HG03097 (cell line): ENCODE measurements around the gene MZT2B.
A peak's percentile ranks its signal among the peaks of the same experiment; 100 is the strongest.
"Not testable (repeated sequence)": the region's sequence is repeated elsewhere in the genome, so short reads cannot be mapped to it uniquely, and the experiment has no call there.

Experiments used
- ATAC-seq: cut with Tn5 transposase; IDR thresholded peaks from one replicate; pipeline ENCODE4 v1.9.1; 2021; ENCODE audit not compliant: unreplicated experiment, low FRiP score

MZT2B gene

DNA sequence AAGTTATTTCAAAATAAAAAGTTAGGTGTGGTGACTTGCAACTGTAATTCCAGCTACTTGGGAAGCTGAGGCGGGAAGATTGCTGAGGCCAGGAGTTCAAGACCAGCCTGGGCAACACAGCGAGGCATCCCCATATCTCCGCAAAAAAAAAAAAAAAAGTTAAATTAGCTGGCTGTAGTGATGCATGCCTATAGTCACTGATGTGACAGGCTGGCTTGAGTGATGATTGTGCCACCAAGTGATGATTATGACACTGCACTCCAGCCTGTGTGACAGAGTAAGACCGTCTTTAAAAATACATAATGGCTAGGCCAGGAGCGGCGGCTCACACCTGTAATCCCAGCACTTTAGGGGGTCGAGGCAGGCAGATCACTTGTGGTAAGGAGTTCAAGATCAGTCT lies 12.2 kb upstream of the MZT2B start:
- ATAC-seq: no peak

DNA sequence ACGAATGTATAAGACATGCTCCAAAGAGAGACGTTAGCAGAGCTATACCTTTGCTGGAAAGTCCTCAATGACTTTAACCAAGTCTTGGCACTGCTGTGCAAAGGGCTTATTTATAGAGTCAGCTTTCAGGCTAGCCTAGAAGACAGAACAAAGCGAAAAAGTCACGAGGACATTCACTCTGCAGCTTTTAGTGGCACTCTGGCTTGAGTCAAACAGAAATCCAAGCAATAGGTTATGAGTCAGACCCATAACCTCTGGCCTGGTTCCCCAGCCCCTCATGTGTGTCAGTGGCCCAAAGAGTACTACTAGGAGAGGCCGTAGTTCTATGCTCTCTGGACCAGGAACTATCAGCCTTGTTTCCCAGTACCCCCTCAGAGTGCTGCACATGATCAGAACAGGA lies 7.2 kb upstream of the MZT2B start:
- ATAC-seq: not testable (repeated sequence)

DNA sequence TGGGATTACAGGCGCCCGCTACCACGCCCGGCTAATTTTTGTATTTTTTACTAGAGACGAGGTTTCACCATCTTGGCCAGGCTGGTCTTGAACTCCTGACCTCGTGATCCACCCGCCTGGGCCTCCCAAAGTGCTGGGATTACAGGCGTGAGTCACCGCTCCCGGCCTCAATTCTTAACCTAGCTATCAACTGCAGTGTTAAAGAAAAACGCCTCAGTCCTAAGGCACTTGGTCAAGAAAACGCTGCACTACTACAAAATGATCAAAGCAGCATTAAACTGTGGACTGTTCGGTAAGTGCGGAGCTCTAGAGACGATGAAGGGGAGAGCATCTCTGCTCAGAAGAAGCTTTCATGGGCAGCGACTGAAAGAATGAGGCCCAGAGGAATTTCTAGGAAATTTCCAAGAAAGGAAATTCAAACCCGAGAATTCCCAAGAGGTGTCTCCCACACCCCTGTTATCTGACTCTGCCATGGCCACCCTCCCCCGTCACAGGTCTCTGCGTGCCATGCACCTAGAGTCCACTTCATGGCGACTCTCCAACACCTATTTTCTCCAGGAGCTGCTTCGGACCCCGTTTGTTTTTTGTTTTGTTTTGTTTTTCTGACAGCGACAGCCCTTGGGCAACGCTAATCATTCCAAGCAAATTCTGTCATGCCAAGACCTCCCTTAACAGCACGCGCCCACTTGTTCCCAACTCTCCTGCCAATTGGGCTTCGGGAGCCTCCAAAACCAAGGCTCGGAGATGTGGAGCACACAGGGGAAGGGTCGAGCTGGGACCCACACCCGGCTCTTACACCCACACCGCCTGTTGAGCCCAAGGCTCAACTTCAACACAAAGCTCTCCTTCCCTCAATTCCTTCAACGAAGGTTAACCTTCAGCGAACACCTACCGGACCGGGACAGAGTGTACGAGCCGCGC lies 1.4 kb upstream of the MZT2B start:
- not testable (repeated sequence) for ATAC-seq

DNA sequence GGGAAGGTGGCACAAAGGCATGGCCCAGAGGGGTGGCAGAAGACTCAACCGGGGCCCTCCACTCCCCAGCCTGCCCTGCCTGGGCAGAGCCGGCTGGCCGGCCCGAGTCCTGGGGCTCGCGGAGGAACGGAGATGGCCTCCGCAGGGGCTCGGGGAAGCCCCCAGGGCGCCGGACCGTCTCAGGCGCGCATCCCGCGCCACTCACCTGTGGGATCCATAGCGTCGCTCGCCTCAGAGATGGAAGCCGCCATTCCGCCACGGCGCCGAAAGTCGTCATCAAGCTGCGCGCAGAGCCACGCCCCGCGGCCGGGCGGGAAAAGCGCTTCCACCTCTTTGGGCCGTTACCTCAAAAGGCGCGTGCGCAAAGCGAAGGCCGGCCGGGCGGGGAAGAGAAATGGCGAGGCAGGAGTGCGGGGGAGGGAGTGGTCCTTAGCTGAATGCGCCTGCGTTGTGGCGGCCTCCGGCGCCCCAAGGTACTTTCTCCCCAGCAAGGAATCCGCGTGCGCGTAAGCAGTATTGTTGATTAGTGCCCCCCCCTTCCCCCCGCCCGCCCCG lies 660 bp upstream of the MZT2B start, which contains the start of gene SMPD4:
Gene SMPD4 (minus strand): TSS at position 278 of the 555 bp plus-strand sequence. CDS start 5,010 bp downstream, outside the sequence.
- ATAC-seq: peak; percentile 59

DNA sequence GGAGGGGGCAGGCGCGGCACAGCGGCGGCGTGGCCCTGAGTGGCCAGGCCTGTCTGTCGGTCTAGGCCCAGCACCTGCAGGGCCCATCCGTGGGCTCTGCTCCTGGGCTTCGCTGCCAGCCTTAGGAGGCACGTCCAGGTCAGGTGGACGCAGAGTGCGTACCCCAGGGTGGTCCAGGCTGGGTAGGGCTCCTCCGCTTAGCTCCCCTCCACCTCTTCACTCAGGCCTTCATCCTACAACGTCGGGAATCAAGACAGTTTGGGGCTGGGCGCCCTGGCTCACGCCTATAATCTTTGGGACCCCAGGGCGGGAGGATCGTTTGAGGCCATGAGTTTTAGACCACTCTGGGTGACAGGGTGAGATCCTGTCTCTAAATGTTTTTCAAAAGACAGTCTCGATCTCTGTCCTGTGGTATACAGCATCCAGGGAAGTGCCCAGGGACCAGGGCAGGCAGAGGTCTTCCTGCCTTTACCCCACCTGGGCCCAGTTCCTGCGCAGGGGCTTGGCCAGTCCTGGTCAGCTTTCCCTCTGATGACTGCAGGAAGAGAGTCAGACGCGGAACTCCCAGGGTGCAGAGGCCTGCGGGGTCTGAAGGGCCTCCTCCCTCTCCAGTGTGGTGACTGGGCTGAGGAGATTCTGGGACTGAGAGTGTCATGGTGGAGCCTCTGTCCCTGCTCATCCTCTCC lies 907 bp downstream of the MZT2B start:
- not testable (repeated sequence) for ATAC-seq

DNA sequence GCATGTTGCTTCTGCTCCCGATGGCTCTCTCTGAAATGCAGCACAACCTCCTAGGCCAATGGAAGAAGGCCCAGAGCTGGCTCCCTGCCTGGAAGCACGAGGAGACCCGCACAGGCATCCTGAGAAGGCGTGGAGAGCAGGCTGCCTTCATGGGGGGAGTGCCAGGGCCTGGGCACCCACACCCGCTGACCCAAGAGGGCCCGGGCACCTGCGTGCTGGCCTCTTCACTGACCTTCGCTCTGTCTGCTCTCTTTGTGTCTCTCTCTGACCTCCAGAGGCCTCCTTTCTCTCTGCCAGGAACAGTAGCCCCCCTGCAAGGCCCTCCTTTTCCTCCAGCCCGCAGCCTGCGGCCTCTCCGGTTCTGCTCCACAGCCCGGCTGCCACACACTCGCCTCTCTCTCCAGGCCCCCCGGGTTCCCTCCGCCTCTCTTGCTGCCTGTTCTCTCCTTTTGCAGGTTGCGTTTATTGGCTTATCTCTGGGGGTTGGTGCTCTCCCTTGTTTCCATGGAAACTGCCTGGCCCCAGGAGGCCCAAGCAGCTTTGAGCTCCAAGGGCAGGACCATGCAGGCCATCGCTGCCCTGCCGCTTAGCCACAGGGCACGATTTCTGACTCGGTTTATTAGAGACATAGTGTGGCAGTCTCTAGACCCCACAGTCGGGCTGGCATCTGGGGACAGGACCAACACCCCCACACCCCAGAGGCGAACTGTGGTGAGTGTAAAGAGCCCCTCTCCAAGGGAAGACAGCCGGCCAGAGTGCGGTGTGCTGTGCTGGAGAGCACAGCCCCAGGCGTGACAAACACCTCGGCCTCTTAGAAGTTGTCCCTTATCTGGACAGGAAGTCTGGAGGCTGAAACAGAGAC lies 1.7 kb downstream of the MZT2B start:
- ATAC-seq: no peak

DNA sequence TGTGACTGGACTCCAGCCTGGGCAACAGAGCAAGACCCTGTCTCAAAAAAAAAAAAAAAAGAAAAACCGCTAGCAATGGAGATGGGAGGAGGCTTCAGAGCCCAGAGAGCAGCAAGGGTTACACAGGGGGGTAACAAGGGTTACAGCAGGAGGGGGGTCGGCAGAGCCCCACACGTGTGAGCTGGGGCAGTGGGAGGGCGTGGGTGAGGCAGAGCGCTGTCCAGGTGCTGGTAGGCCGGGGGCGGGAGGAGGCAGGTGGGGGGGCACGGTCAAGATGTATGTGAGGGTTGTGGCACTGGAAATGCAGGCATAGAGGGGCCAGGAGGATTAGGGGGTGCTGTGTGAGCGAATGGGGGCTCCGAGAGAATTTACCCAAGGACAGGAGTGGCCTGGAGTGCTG lies 3.4 kb downstream of the MZT2B start:
- ATAC-seq: no peak

DNA sequence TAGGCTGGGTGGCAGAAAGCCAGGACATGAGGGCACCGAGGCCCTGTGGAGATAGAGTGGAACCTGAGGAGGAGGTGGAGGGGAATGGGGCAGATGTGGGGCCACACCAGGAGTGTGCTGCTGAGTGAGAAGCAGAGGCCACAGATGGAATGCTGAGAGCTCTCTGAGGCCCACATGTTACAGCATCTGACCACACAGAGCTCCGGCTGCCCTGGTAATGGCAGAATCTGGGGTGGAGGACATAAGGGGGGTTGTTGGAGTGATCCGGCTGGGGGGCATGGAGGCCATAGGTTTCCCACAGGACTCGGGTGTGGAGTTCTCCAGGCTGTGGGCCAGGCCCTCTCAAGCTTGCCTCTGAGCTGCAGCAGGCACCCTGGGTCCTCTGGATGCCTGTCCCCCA lies 3.8 kb downstream of the MZT2B start:
- ATAC-seq: no peak

DNA sequence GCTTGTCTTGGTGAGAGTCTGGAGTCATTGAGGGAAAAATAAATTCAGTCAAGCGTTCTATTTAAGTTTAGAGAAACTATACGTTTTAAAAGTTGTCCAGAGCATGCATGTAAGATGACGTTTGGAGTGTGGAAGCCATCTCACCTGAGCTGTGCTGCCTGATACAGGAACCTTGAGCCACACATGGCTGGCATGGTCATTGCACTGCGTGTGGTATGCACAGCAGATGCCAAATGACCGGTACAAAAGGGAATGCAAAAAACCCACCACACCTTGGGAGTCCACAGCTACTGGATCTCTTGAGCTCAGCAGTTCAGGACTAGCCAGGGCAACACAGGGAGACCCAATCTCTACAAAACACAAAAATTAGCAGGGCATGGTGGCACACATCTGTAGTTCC lies 4.3 kb downstream of the MZT2B start:
- no peak for ATAC-seq

DNA sequence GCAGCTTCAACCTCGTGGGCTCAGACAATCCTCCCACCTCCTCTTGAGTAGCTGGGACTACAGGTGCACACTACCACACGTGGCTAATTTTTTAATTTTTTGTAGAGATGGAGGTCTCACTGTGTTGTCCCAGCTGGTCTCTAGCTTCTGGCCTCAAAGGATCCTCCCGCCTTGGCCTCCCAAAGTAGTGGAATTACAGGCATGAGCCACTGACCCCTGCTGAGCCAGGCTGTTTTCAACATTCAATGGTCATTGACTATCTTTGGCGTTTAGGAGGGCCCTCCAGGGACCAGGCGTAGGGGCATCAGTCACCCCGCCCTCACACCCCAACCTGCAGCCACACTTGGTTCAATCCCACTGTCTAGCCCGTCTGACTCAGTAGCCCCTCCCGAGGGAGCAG lies 5.2 kb downstream of the MZT2B start:
- no peak for ATAC-seq

DNA sequence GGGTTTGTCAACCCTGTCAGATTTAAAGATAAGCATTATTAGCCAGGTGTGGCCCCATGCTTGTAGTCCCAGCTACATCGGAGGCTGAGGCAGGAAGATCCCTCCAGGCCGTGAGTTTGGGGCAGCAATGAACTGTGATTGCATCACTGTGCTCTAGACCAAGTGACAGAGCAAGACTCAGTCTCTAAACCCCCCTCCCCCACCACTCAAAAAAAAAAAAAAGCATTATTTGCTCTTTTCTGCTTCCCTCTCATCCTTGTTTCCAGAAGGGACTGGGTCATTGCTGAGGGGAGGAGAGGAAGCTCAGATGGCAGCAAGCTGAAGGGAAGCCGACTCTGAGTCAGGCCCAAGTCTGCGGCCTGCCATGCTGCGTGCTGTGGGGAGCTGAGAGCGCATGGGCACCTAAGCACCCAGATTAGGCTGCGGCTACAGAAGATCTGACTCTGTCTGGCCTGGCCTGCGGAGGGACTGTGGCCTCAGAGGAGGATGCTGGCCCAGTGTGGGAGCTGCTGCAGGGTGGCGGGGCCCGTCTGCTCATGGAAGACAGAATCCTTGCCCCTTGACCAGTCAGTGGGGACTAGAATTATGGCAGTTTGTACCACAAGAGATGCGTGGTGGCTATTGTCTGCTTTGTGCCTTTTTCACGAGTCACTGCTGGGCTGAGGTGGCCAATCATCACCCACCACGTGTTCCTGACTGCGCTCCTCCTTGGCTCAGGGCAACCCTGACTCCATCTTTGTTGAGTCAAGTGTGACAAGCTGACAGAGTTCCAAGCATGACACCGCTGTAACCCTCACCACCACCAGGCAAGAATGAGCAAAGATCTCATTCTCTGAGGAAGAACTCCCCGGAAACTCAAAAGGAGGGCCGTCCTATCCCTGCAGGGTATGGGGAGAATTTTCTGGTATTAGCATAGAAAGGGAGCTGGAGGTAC lies 6.1 kb downstream of the MZT2B start:
- ATAC-seq: not testable (repeated sequence)

DNA sequence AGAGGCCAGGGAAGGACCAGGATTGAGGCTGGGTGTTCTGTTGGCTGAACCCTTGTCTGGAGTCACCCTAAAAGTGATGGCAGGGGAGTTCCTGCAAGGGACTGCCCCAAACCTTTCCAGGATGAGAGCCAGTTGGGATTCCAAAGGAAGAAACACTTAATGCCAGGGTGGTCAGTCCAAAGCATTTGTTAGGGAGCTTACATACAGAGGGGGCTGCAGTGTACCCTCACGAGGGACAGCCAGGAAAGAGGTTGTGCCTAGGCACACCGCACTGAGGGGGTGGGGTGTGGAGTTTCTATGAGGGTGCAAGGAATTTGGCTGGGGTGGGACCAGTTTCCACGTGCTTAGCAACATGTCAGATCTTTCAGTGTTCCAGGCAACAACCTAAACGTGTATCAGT lies 6.9 kb downstream of the MZT2B start:
- ATAC-seq: not testable (repeated sequence)

DNA sequence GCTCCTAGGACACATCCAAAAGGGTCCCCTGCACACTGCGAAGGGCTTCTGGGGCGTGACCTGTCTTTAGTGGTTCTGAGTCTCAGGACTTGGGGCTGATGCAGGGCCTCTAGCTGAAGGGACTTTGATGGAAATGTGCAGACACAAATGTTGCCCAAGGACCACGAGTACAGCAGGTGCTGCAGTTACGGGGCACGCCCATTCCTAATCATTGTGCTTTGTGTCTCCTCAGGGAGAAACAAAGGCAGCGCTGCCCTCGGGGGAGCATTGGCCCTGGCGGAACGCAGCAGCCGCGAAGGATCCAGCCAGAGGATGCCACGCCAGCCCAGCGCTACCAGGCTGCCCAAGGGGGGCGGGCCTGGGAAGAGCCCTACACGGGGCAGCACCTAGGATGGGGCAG lies 8.2 kb downstream of the MZT2B start:
- ATAC-seq: no peak

DNA sequence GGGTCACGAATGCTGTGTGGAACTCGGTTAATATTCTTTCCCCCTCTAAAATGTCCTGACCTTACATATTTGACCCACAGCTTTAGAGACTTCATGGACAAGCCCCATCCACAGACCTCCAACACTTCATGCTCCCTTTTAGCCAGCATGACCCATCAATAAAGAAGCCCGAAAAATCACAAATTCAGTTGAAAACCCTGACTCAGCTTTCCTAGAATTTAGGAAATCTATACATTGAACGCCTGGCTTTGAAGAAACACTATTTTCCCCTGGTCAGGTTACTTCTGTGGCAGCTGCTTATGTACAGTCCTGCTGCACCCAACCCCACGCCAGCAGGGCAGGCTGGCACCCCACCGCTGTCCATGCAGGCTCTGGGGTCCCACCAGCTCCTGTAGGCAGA lies 9.3 kb downstream of the MZT2B start:
- ATAC-seq: not testable (repeated sequence)

DNA sequence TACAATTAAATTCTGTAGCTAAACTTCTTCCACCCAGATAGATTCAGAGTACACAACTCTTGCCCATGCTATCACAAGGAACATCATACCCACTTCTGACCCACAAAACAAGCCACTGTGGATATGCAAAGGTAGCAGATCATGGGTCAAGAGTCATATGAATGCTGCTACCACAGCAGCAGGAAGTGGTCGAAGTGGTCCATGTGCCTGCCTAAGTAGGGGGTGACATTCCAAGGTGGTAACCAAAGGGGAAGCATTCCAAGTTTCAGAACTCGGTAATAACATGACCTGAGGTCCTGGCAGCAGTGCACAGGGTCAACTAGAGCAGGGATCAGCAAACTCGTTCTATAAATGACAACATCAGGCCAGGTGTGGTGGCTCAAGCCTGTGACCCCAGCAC lies 10.4 kb downstream of the MZT2B start:
- not testable (repeated sequence) for ATAC-seq

DNA sequence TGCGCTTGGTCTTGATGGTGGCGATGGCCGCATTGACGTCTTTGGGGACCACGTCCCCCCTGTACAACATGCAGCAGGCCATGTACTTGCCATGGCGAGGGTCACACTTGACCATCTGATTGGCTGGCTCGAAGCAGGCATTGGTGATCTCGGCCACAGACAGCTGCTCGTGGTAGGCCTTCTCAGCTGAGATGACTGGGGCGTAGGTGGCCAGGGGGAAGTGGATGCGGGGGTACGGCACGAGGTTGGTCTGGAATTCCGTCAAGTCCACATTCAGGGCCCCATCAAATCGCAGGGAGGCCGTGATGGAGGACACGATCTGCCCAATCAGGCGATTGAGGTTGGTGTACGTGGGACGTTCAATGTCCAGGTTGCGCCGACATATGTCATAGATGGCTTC lies 11.8 kb downstream of the MZT2B start:
- ATAC-seq: not testable (repeated sequence)

DNA sequence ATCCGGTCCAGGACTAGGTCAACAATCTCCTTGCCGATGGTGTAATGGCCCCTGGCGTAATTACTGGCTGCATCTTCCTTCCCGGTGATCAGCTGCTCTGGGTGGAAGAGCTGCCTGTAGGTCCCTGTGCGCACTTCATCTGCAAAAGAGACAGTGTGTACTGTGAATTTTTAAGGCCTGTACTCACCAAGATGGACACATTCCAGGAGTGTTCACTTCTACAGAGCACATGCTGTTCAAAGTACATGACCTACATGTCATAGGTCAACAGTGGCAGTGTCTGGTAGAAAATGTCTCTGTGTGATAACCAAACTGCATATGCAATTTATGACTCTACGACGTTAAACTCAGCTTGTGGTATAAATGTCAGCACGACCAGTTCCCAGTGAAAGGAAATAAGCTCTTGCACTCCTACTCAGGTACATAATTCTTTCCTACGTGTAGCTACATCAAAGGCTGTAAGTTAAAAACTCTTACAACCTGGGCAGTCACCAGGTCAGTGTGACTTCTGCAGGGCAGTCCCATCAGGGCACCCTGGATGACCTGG lies 13.1 kb downstream of the MZT2B start:
- not testable (repeated sequence) for ATAC-seq

DNA sequence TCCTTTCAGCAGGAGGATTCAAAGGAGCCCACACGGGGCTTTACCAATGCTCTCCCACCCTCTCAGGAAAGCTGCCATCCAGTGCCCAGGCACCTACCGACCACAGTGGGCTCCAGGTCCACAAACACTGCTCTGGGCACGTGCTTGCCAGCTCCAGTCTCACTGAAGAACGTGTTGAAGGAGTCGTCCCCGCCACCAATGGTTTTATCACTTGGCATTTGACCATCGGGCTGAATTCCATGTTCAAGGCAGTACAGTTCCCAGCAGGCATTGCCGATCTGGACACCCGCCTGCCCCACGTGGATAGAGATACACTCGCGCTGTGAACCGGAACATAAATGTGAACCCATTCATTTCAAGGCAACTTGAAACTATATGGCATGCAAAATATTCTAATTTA lies 14.0 kb downstream of the MZT2B start:
- not testable (repeated sequence) for ATAC-seq

DNA sequence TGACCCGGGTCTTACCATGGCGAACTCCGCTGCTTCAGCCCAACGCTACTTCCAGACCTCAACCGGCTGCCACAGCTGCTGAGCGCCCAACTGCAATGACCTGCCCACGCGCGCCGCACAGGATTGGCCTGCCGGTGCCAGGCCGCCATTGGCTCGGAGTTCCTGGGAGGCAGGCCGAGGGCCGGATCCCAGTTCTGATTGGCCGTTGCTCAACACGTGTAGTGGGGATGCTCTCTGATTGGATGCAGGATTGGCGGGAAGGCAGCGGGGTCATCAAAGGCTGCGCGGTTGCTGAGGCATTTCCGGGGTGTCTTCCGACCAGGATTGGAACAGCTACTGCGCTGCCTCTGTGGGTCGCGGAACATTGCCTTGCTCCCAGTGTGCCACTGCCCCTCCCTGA lies 16.3 kb downstream of the MZT2B start, which contains the start of gene TUBA3E:
Gene TUBA3E (minus strand): TSS at position 97 of the 400 bp plus-strand sequence. CDS start 79 bp downstream, at position 18.
- no peak for ATAC-seq
